OCI-M1 (cell line): ENCODE results near the gene DNAJB12.
A peak's percentile ranks its signal among the peaks of the same experiment; 100 is the strongest.
"Not testable (repeated sequence)": the region's sequence is repeated elsewhere in the genome, so short reads cannot be mapped to it uniquely, and the experiment has no call there.

Experiments
- DNase-seq: peaks from one replicate; lab custom pipeline; 2025; lab: John Stamatoyannopoulos, UW

DNAJB12 gene

DNA sequence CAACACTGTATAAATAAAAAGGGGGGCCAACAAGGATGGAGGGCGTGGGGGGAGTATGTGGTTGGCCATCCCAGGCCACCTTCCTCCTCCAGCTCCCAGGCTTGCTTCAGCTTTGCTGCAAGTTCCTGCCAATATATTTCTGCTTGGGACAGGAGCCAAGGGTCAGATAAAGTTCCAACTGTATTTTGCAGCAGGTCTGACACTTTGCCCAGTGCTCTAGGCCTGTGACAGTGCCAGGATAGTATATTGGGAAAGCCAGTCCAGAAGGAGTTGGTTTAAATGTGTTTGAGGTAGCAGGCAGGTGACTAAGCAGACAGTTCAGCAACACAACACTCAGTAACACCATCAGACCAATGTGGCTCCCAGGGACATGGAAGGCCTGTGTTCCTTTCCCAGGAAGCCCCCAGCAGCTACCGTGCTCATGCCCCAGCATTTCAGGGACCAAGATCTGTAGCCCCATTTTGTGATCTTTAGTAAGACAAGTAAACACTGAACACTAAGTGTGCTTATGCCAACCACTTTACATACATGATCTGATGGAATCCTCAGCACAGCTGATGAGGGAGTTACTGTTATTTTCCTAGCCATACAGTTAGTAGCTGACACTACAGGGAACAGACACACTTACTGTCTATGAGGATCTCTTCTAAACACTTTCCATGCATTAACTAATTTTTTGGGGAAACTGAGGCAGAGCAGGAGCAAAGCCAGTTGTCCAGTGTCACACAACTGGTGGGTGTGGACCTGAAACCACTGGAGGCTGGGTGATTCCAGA lies 38.9 kb downstream of the DNAJB12 start:
- peak; percentile 65 for DNase-seq

DNA sequence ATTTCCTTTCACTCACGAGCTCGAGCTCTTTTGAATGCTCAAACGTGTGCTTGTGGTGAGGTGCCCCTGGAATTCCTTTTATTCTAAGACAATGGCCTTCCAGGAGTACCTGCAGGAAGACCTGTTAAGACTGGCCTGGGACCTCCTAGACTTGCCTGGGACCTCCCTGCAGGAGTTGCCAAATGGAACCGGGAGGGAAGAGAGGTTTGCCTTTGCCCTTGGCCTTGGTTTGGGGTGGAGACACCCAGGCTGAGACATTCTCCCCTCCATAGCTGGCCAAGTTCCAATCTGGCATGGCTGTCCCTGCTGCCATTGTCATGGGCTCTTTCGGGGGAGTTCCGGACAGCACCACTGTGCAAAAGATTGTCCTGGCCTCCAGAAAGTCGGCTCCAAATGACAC lies 39.7 kb downstream of the DNAJB12 start:
- DNase-seq = no peak

DNA sequence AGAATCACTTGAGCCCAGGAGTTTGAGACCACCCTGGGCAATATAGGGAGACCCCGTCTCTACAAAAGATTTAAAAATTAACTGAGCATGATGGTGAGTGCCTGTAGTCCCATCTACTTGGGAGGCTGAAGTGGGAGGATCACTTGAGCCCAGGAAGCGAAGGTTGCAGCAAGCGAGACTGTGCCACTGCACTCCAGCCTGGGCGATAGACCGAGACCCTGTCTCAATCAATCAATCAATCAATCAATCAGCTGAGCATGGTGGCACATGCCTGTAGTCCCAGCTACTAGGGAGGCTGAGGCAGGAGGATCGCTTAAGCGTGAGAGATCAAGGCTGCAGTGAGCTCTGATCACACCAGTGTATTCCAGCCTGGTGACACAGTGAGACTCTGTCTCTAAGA lies 40.5 kb downstream of the DNAJB12 start:
- DNase-seq = no peak

- DNase-seq = no peak
Observed at GRCh38 chr10:72312865-72313391, 41.8 kb downstream of the DNAJB12 start.

GRCh38 chr10:72311667-72312066 lies 43.1 kb downstream of the DNAJB12 start:
- DNase-seq = no peak

GRCh38 chr10:72310636-72311035 lies 44.1 kb downstream of the DNAJB12 start:
- DNase-seq = no peak

DNA sequence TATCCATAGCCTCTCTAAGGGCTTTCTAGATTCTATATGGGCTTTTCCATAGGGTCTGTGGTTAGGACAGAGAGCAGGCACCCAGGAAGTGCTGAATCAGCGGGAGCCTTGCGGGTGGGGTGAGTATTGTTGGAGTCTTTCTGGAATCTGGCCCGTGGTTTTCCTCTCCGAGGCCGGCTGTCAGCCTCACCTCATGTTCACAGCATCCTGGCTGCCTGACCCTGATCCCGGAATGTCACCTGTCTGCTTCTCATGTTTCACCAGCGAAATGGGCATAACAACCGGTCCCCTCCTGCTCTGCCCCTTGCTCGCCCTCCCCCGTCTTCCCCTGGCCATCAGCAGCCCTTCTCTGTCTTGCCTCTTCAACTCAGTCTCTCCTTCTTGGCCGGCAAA lies 44.5 kb downstream of the DNAJB12 start:
- no peak for DNase-seq

DNA sequence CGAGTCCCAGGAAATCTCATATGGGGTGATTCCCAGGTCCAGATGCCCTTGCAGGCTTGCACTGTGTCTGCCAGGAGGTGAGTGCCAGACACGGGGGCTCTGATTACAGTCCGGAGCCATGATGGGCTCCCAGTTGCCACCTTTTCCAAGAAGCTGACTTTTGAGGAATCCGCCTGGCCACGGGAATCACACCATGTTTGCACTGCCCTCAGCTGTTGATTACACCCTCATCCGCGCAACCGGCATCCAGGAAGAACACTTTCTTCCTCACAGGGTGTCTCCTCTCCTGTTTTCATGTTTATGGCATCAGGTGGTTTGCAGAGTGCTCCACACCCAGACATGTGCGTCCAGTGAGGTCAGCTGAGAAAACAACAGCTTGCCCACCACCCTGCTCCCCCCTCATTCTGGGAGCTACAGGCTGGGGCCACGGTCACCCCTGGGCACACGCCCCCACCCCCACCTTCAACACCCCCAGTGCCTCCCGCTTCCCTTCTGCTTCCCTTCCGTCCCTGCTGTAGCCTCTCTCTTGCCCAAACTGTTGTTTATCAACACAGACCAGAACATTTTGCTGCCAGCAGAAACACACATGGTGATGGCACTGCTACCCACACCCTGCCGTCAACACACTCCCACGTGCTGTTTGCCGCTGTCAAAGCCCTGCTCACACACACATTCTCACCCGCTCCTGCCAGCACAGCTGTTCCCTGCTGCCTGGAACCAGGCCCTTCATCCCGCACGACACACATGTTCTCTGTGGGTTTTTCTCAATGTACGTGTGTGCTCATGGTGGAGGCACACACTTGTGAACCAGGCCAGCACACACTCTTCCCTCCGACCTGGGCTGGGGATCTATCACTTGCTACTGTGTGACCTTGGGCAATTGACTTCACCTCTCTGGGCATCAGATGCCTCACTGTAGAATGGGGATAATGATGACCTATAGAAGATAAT lies 45.2 kb downstream of the DNAJB12 start:
- no peak for DNase-seq

GRCh38 chr10:72308320-72308987 lies 46.3 kb downstream of the DNAJB12 start:
- DNase-seq = peak; percentile 95

GRCh38 chr10:72307711-72308110 lies 47.0 kb downstream of the DNAJB12 start:
- DNase-seq = not testable (repeated sequence)

GRCh38 chr10:72306215-72306760 lies 48.4 kb downstream of the DNAJB12 start:
- no peak for DNase-seq

- DNase-seq = no peak
Observed at GRCh38 chr10:72303424-72304128, 51.1 kb downstream of the DNAJB12 start.

DNA sequence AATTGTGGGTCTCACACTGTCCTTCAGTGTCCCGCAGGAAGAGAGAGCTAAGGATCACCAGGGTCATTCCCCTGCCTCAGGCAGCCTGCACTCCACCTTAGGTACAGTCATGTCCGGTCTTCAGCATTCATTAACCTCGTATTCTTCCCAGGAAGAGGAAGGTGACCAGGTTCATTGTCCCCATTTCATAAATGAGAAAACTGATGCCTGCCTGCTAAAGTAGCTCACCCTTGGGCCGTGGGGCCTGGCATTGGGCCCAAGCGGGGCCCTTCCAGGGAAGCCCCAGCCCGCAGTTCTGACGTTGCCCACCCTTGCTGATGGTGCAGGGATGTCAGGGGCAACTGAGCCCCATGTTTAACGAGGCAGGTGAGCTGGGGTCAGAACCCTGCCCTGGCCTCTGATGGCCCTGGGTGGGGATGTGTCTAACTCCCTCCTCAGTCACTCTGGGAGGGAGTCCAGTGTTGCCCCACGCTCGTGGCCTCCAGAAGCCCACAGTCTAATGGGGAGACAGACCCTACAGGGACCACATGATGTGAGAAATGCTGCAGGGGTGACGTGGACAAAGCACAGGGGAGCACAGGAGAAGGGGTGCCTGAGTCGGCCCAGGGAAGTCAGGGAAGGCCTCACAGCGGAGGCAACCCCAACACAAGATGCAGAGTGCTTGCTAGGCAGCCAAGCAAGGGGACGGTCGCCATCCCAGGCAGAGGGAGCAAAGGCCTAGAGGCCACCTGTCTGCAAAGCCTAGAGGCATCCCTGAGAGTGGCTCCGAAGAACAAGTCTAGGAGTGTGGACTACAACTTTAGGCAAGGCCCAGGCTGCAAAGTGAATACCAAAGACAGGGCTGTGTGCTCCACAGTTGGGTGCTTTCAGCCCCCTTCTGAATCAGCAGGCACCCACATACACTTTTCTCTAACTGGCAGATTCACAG lies 55.9 kb downstream of the DNAJB12 start:
- no peak for DNase-seq

GRCh38 chr10:72297805-72298591 lies 56.7 kb downstream of the DNAJB12 start:
- DNase-seq = peak; percentile 99

GRCh38 chr10:72297281-72297804 lies 57.4 kb downstream of the DNAJB12 start:
- DNase-seq = peak; percentile 98

DNA sequence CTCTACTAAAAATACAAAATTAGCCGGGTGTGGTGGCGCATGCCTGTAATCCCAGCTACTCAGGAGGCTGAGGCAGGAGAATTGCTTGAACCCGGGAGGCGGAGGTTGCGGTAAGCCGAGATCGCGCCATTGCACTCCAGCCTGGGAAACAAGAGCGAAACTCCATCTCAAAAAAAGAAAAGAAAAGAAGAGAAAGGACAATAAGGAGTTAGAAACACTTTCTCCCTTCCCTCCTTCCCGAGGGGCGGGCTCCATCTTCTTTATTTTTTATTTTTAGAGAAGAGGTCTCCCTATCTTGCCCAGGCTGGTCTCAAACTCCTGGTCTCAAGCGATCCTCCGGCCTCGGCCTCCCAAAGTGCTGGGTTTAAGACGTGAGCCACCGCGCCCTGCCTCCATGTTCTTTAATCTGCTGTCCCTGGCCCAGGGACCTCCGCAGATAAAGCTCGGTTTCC lies 57.9 kb downstream of the DNAJB12 start:
- not testable (repeated sequence) for DNase-seq

DNA sequence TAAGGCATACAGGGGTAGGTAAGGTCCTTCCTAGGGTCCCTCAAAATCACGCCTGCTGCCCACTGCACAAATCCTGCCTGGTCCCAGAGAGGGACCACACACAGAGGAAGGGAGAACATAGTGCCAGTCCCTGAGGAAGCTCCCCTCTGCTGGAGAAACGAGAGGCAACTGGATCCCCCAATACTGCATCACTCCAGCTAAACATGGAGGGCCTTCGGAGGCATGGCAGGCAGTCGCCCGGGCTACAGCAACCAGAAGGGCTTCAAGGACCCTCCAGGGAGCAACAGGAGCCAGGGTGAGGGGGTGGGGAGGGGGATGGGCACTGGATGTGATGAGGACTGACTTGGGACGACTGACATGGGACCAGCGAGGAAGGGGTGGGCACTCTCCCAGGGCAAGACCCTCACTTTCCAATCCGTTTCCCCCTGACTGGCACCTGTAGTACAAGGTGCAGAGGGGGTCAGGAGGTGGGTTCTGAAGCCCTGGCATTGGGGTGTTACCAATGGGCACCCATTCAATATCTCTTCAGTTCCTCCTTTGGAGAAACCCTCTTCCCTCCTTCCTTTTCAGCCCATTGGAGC lies 59.3 kb downstream of the DNAJB12 start:
- DNase-seq = no peak

- no peak for DNase-seq
Observed at GRCh38 chr10:72292223-72292691, 62.5 kb downstream of the DNAJB12 start.
